Smooth muscle cell (in vitro differentiated cells): Measurements from ENCODE around the gene BAIAP2. TPM values are rescaled to one million over a fixed set of nuclear protein-coding genes. Genes with fewer than 3 reads are reported as not detected.

Experiments
- DNase-seq: peaks from one replicate; lab custom pipeline; 2025; ENCODE audit not compliant: unreplicated experiment; lab: John Stamatoyannopoulos, UW
- H2AFZ ChIP-seq: fragments of 200-600 bp; sonication (generic); 2 replicates; pipeline ENCODE4 v1.6.0; 2016; ENCODE audit warnings: antibody characterized with exemption, low read depth, mild to moderate bottlenecking
- H3F3A ChIP-seq: fragments of 200-600 bp; sonication (generic); 2 replicates; pipeline ENCODE4 v1.6.0; 2017; ENCODE audit warnings: antibody characterized with exemption, low read depth
- H3K27ac ChIP-seq: fragments of 200-600 bp; sonication (generic); 2 replicates; pipeline ENCODE4 v1.5.1; 2016; ENCODE audit warnings: low read depth, mild to moderate bottlenecking
- H3K27me3 ChIP-seq: fragments of 200-600 bp; sonication (generic); 2 replicates; pipeline ENCODE4 v1.6.1; 2016; ENCODE audit warnings: low read depth, mild to moderate bottlenecking
- H3K36me3 ChIP-seq: fragments of 200-600 bp; sonication (generic); 2 replicates; pipeline ENCODE4 v1.5.1; 2016; ENCODE audit warnings: low read depth
- H3K4me1 ChIP-seq: fragments of 200-600 bp; sonication (generic); 2 replicates; pipeline ENCODE4 v1.5.1; 2016; ENCODE audit warnings: low read depth
- H3K4me2 ChIP-seq: fragments of 200-600 bp; sonication (generic); 2 replicates; pipeline ENCODE4 v1.6.0; 2016; ENCODE audit warnings: mild to moderate bottlenecking
- H3K4me3 ChIP-seq: fragments of 200-600 bp; sonication (generic); 2 replicates; pipeline ENCODE4 v1.5.1; 2016; ENCODE audit warnings: mild to moderate bottlenecking
- H3K79me2 ChIP-seq: fragments of 200-600 bp; sonication (generic); 2 replicates; pipeline ENCODE4 v1.6.0; 2016; ENCODE audit warnings: low read depth, mild to moderate bottlenecking
- H3K9ac ChIP-seq: fragments of 200-600 bp; sonication (generic); 2 replicates; pipeline ENCODE4 v1.6.0; 2016; ENCODE audit warnings: low read depth
- H3K9me3 ChIP-seq: fragments of 200-600 bp; sonication (generic); replicated peaks from 2 replicates; pipeline ENCODE4 v1.5.1; 2016; ENCODE audit warnings: low read depth
- H4K20me1 ChIP-seq: fragments of 200-600 bp; sonication (generic); 2 replicates; pipeline ENCODE4 v1.6.0; 2016; ENCODE audit warnings: low read depth
- WGBS: methylation state at CpG from one replicate; pipeline ENCODE4 v1.1.7; 2016; ENCODE audit warnings: low lambda C conversion rate; 5-methylcytosine and 5-hydroxymethylcytosine counted together
- polyA plus RNA-seq: library from polyadenylated mRNA; unstranded; fragments of >200 nt; fragmentation: Nextera tagmentation; extraction: Ambion mirVana; gene quantifications from 2 replicates; pipeline ENCODE4 v1.2.1, GENCODE V29; 2016
- total RNA-seq: library from RNA; depleted of rRNA; stranded (reverse); fragments of >200 nt; gene quantifications from 2 replicates; pipeline ENCODE4 v1.2.3, GENCODE V29; 2014
- TF ChIP-seq, protein P1 (sequence below): fragments of 200-600 bp; sonication (generic); IDR thresholded peaks from 2 replicates; pipeline ENCODE4 v1.5.1; 2017; ENCODE audit warnings: borderline replicate concordance, mild to moderate bottlenecking, antibody characterized with exemption; ENCODE audit not compliant: insufficient read depth, poor library complexity, severe bottlenecking

BAIAP2 gene
- total and polyA plus RNA-seq, 2 experiments from 2014 or later, result 26.6 to 41.9 TPM

DNA sequence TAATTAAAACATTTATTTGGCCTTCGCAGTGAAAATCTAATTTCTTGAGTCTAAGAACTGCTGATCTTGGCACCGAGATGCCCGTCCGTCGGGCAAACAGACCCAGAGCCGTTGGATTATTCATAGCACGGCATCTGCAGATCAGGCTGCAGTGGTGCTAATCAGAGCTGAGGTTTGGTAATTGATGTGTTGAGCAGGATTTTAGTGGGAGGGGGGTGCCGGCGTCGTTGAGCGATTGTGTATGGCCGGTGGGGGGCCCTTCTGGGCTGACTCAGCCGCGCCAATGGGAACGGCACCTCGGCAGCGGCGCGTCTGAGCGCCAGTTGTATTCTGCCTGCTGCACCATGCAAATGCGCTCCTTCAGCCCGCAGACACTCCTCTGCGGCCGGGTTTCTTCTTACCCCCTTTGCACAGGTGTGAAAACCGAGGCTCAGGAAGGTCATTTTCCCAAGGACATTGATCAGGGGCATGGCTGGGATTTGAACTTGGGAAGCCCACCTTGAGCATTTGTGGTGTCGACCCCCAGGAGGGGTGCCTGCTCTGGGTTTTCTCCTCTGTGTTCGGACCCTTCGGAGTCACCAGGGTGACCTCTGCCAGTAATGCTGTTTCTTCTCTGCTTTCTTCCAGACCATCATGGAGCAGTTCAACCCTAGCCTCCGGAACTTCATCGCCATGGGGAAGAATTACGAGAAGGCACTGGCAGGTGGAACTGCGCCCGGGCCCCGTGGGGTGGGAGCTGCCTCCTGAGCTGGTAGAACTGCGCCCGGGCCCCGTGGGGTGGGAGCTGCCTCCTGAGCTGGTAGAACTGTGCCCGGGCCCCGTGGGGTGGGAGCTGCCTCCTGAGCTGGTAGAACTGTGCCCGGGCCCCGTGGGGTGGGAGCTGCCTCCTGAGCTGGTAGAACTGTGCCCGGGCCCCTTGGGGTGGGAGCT, 18.4 kb downstream of the BAIAP2 start:
- TF ChIP-seq, protein P1, sequence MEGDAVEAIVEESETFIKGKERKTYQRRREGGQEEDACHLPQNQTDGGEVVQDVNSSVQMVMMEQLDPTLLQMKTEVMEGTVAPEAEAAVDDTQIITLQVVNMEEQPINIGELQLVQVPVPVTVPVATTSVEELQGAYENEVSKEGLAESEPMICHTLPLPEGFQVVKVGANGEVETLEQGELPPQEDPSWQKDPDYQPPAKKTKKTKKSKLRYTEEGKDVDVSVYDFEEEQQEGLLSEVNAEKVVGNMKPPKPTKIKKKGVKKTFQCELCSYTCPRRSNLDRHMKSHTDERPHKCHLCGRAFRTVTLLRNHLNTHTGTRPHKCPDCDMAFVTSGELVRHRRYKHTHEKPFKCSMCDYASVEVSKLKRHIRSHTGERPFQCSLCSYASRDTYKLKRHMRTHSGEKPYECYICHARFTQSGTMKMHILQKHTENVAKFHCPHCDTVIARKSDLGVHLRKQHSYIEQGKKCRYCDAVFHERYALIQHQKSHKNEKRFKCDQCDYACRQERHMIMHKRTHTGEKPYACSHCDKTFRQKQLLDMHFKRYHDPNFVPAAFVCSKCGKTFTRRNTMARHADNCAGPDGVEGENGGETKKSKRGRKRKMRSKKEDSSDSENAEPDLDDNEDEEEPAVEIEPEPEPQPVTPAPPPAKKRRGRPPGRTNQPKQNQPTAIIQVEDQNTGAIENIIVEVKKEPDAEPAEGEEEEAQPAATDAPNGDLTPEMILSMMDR, result no peak
- Histone ChIP-seq H3K36me3 (no peaks in the 10 kb centered on the region), H3K27ac (no peak overlapping the region), H3K4me1 (peaks cover 15% of the 10 kb centered on the region), H3K9ac (no peak overlapping the region), H4K20me1 (peaks cover 76% of the 10 kb centered on the region), H3K4me3 (no peak overlapping the region), H3K27me3 (no peaks in the 10 kb centered on the region), H3F3A (no peaks in the 10 kb centered on the region), H2AFZ (no peak overlapping the region), H3K79me2 (peaks cover 62% of the 10 kb centered on the region), H3K9me3 (no peaks in the 10 kb centered on the region), H3K4me2 (no peak overlapping the region)
- no peak for DNase-seq
- 92% methylated on average over 41 of the region's 42 CpGs for WGBS

DNA sequence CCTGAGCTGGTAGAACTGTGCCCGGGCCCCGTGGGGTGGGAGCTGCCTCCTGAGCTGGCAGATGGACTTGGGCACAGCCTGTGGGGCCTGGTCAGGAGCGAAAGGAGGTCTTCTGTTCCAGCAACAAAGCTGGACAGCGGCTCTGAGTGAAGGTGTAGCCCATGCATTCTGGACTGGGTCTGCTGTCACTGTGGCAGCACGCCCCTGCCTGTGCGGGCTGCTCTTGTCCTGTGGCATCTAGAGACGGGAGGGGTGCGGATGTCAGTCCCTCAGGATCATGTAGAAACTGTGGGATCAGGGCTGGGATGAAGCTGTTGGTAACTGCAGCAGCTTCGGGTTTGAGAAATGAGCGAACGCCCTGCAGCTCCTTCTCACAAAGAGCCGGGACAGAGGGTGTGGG, 19.4 kb downstream of the BAIAP2 start:
- Histone ChIP-seq H4K20me1 (peaks cover 66% of the 10 kb centered on the region), H3F3A (no peaks in the 10 kb centered on the region), H3K27me3 (no peaks in the 10 kb centered on the region), H3K9ac (no peak overlapping the region), H3K4me2 (no peak overlapping the region), H2AFZ (no peak overlapping the region), H3K4me3 (no peak overlapping the region), H3K36me3 (no peaks in the 10 kb centered on the region), H3K27ac (no peak overlapping the region), H3K79me2 (peaks cover 54% of the 10 kb centered on the region), H3K9me3 (no peaks in the 10 kb centered on the region), H3K4me1 (peaks cover 15% of the 10 kb centered on the region)
- TF ChIP-seq, protein P1, result no peak
- DNase-seq, result no peak
- WGBS, result 79% methylated on average over 12 of the region's 12 CpGs

DNA sequence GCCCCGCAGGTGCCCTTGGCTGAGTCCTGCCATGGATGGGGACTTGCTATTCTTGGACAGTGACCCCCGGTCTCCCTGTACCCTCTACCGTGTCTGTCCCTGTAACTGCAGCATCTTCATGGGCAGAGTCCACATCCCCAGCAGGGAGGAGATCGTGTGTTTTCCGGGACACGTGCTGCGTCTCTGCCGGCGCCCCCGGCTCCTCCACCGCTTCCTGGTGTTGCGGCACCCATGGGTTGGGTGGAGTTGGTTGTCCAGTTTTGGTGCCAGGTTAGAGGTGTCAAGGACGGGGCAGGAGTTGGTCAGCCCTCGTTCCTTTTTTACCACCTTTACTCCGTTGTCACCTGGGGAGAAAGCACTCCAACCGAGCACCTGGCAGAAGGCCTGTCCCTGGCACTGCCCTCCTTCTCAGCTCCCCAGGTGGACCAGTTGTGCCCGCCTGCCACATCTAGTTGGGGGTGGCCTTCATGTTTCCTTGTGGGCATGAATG, 20.0 kb downstream of the BAIAP2 start:
- Histone ChIP-seq H4K20me1 (peaks cover 59% of the 10 kb centered on the region), H3K9ac (no peak overlapping the region), H3F3A (no peaks in the 10 kb centered on the region), H3K9me3 (no peaks in the 10 kb centered on the region), H3K4me2 (no peak overlapping the region), H3K36me3 (no peaks in the 10 kb centered on the region), H3K4me3 (no peak overlapping the region), H2AFZ (no peak overlapping the region), H3K27ac (no peak overlapping the region), H3K4me1 (peaks cover 11% of the 10 kb centered on the region), H3K27me3 (no peaks in the 10 kb centered on the region), H3K79me2 (peaks cover 49% of the 10 kb centered on the region)
- DNase-seq, result no peak
- WGBS, result 98% methylated on average over 17 of the region's 17 CpGs
- TF ChIP-seq, protein P1, result no peak
